GM12892 (cell line): ENCODE results near the gene CLEC18A.

Experiments used
- POLR2A ChIP-seq: IDR thresholded peaks from 2 replicates; pipeline ENCODE4 v1.6.1; 2011; ENCODE audit warnings: low read depth, low read length, control low read depth
- POLR2AphosphoS5 ChIP-seq: IDR thresholded peaks from 2 replicates; pipeline ENCODE4 v1.6.1; 2011; ENCODE audit warnings: low read depth, low read length, control low read depth

DNA sequence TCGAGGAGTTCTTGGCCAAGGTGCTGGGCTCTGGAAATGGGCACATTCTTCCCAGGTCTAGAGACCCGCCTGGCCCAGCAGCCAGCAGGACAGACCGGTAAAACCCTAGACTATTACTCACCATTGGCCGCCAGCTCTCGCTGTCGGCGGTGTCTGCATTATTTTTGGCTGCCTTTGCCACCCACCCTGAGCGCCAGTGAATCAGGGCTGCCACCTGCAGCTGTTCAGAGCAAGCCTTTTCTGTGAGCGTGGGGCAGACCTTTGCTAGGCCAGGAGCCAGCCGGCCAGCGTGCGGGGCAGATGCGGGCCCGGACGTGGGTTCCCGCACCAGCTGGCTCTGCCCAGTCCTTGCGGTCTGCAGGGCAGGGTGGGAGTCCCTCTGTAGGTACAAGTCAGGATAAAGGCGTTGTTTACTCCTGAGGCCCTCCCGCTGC lies 15.8 kb upstream of the CLEC18A start:
- no peak for TF ChIP-seq POLR2A
- no peak for TF ChIP-seq POLR2AphosphoS5
